RWPE1 (cell line): ENCODE measurements around the gene OLFM4.

Experiments
- CTCF ChIA-PET: fragments of 350-600 bp; sonication (Branson Sonifier 250); formaldehyde crosslinking; extraction: SDS; loops from one replicate; lab custom pipeline; 2021; lab: Yijun Ruan, JAX
- POLR2A ChIA-PET: fragments of 400-600 bp; formaldehyde crosslinking; extraction: SDS; loops from one replicate; lab custom pipeline; 2020; ENCODE audit warnings: antibody characterized with exemption; ENCODE audit not compliant: low non-redundant PET; lab: Yijun Ruan, JAX
- DNase-seq: peaks from one replicate; pipeline ENCODE4 v3.0.0; 2012; ENCODE audit warnings: low spot score
- H3K27ac ChIP-seq: fragments of 450-650 bp; 2 replicates; pipeline ENCODE4 v1.5.1; 2017
- CTCF ChIP-seq: fragments of 450-650 bp; conservative IDR thresholded peaks from 2 replicates; pipeline ENCODE4 v1.5.1; 2017; ENCODE audit warnings: low read depth, mild to moderate bottlenecking

OLFM4 gene

GRCh38 chr13:53073711-53074110, 45.1 kb downstream of the OLFM4 start:
- DNase-seq = no peak
- TF ChIP-seq CTCF = no peak
- POLR2A ChIA-PET = no interaction called here
- no peak overlapping the region for H3K27ac ChIP-seq
- CTCF ChIA-PET = interaction anchor here (0.6 kb wide), 1 partner anchor 136 kb away, joined by 3 read pairs; no protein-coding TSS in a partner anchor

GRCh38 chr13:53074114-53074513, 45.5 kb downstream of the OLFM4 start:
- DNase-seq = no peak
- CTCF ChIA-PET = interaction anchor here (0.6 kb wide), 2 partner anchors 123 to 135 kb away, joined by 3 read pairs; no protein-coding TSS in a partner anchor
- POLR2A ChIA-PET = no interaction called here

GRCh38 chr13:53075356-53076041, 46.9 kb downstream of the OLFM4 start:
- no peak overlapping the region for H3K27ac ChIP-seq
- CTCF ChIA-PET = interaction anchor here (1.7 kb wide), 1 partner anchor 107 kb away, joined by 4 read pairs; no protein-coding TSS in a partner anchor
- POLR2A ChIA-PET = no interaction called here
- no peak for DNase-seq
- no peak for TF ChIP-seq CTCF

More at GRCh38 chr13:53074114-53074513, 45.5 kb downstream of the OLFM4 start:
- no peak overlapping the region for H3K27ac ChIP-seq
- no peak for TF ChIP-seq CTCF

GRCh38 chr13:53079691-53080090, 51.1 kb downstream of the OLFM4 start:
- ChIA-PET CTCF (no interaction called here), POLR2A (no interaction called here)
- no peak for DNase-seq
- H3K27ac ChIP-seq = no peak overlapping the region
- TF ChIP-seq CTCF = no peak

- no peak overlapping the region for H3K27ac ChIP-seq
- ChIA-PET CTCF (interaction anchor here (0.6 kb wide), 1 partner anchor 166 kb away, joined by 3 read pairs; no protein-coding TSS in a partner anchor), POLR2A (no interaction called here)
- DNase-seq = no peak
- no peak for TF ChIP-seq CTCF
Observed at GRCh38 chr13:53088871-53089270, 60.3 kb downstream of the OLFM4 start.

GRCh38 chr13:53089951-53090350, 61.3 kb downstream of the OLFM4 start:
- H3K27ac ChIP-seq = no peak overlapping the region
- DNase-seq = no peak
- no peak for TF ChIP-seq CTCF
- CTCF ChIA-PET = no interaction called here
- POLR2A ChIA-PET = no interaction called here
